Neural cell (in vitro differentiated cells): ENCODE results near the gene CPAMD8.

Source experiments
- POLR2AphosphoS5 ChIP-seq: IDR thresholded peaks from 2 replicates; pipeline ENCODE4 v1.6.1; 2012
- RAD21 ChIP-seq: fragments of 450-650 bp; conservative IDR thresholded peaks from 2 replicates; pipeline ENCODE4 v1.6.1; 2014; ENCODE audit warnings: antibody characterized with exemption, mild to moderate bottlenecking, moderate library complexity
- TF ChIP-seq, protein P1 (sequence below): fragments of 450-650 bp; IDR thresholded peaks from 2 replicates; pipeline ENCODE4 v1.5.1; 2014; ENCODE audit warnings: antibody characterized with exemption, mild to moderate bottlenecking, moderate library complexity; ENCODE audit not compliant: poor library complexity, severe bottlenecking

- TF ChIP-seq POLR2AphosphoS5 = no peak
- TF ChIP-seq, protein P1, sequence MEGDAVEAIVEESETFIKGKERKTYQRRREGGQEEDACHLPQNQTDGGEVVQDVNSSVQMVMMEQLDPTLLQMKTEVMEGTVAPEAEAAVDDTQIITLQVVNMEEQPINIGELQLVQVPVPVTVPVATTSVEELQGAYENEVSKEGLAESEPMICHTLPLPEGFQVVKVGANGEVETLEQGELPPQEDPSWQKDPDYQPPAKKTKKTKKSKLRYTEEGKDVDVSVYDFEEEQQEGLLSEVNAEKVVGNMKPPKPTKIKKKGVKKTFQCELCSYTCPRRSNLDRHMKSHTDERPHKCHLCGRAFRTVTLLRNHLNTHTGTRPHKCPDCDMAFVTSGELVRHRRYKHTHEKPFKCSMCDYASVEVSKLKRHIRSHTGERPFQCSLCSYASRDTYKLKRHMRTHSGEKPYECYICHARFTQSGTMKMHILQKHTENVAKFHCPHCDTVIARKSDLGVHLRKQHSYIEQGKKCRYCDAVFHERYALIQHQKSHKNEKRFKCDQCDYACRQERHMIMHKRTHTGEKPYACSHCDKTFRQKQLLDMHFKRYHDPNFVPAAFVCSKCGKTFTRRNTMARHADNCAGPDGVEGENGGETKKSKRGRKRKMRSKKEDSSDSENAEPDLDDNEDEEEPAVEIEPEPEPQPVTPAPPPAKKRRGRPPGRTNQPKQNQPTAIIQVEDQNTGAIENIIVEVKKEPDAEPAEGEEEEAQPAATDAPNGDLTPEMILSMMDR = no peak
- TF ChIP-seq RAD21 = no peak
Measured at GRCh38 chr19:16860118-16860517, 166.5 kb downstream of the CPAMD8 start.
